ENCODE results near the gene OR5I1. TPM values are rescaled to one million over a fixed set of nuclear protein-coding genes. Genes with fewer than 3 reads are reported as not detected.
"Not testable (repeated sequence)": the region's sequence is repeated elsewhere in the genome, so short reads cannot be mapped to it uniquely, and the experiment has no call there.

Gene OR5I1
- total and polyA plus RNA-seq, 4 donors: not detected

GRCh38 chr11:55902308-55902707, 33.9 kb downstream of the OR5I1 start:
- DNase-seq (ENCODE audit: low read depth in 4 of 6, low spot score in 6 of 6): no peak
- Histone ChIP-seq H3K27me3 (ENCODE audit: control insufficient read depth, insufficient read depth, low read length) (no peaks in the 10 kb centered on the region), H3K4me3 (ENCODE audit: low read depth, low read length) (no peak overlapping the region), H3K27ac (ENCODE audit: low read depth, low read length) (no peak overlapping the region), H3K36me3 (ENCODE audit: control insufficient read depth, insufficient read depth, low read length) (no peaks in the 10 kb centered on the region), H3K4me1 (ENCODE audit: control insufficient read depth, insufficient read depth, low read length) (no peaks in the 10 kb centered on the region), H3K9me3 (ENCODE audit: control insufficient read depth, insufficient read depth, low read length) (no peaks in the 10 kb centered on the region)
- WGBS (ENCODE audit: insufficient coverage): no CpG with 5 or more reads among the region's 2 CpGs

- no peaks in the 10 kb centered on the region for H3K27me3 ChIP-seq (ENCODE audit: control insufficient read depth, insufficient read depth, low read length)
- peaks cover 2% of the 10 kb centered on the region for H3K9me3 ChIP-seq (ENCODE audit: control insufficient read depth, insufficient read depth, low read length)
- WGBS (ENCODE audit: insufficient coverage): 76% methylated on average over 5 of the region's 8 CpGs
- H3K4me3 ChIP-seq (ENCODE audit: low read depth, low read length): no peak overlapping the region
- no peak overlapping the region for H3K27ac ChIP-seq (ENCODE audit: low read depth, low read length)
- no peak for DNase-seq (ENCODE audit: low read depth in 4 of 6, low spot score in 6 of 6)
- H3K4me1 ChIP-seq (ENCODE audit: control insufficient read depth, insufficient read depth, low read length): no peaks in the 10 kb centered on the region
- no peaks in the 10 kb centered on the region for H3K36me3 ChIP-seq (ENCODE audit: control insufficient read depth, insufficient read depth, low read length)
Measured at GRCh38 chr11:55895216-55895615, 41.0 kb downstream of the OR5I1 start.

GRCh38 chr11:55885481-55885880, 50.7 kb downstream of the OR5I1 start:
- H3K36me3 ChIP-seq (ENCODE audit: control insufficient read depth, insufficient read depth, low read length); H3K9me3 ChIP-seq (ENCODE audit: control insufficient read depth, insufficient read depth, low read length); DNase-seq (ENCODE audit: low read depth in 4 of 6, low spot score in 6 of 6); H3K4me1 ChIP-seq (ENCODE audit: control insufficient read depth, insufficient read depth, low read length); H3K4me3 ChIP-seq (ENCODE audit: low read depth, low read length); H3K27ac ChIP-seq (ENCODE audit: low read depth, low read length); H3K27me3 ChIP-seq (ENCODE audit: control insufficient read depth, insufficient read depth, low read length): not testable (repeated sequence)
- 85% methylated on average over 9 of the region's 9 CpGs for WGBS (ENCODE audit: insufficient coverage)

Other genes starting within 250 kb of the OR5I1 start
- gene OR5D13, start 163.0 kb downstream of the OR5I1 start, total RNA-seq: not detected
- not detected for gene OR5D13, start 163.0 kb downstream of the OR5I1 start, polyA plus RNA-seq (ENCODE audit: insufficient read length in 2 of 2)
- gene OR5D14, start 140.8 kb downstream of the OR5I1 start, total RNA-seq: not detected
- not detected for gene OR5D14, start 140.8 kb downstream of the OR5I1 start, polyA plus RNA-seq (ENCODE audit: insufficient read length in 2 of 2)
- not detected for gene OR5L1, start 125.0 kb downstream of the OR5I1 start, total RNA-seq
- gene OR5L1, start 125.0 kb downstream of the OR5I1 start, polyA plus RNA-seq (ENCODE audit: insufficient read length in 2 of 2): not detected
- not detected for gene OR5D18, start 116.8 kb downstream of the OR5I1 start, total RNA-seq
- gene OR5D18, start 116.8 kb downstream of the OR5I1 start, polyA plus RNA-seq (ENCODE audit: insufficient read length in 2 of 2): not detected
- not detected for gene OR5L2, start 109.2 kb downstream of the OR5I1 start, total RNA-seq
- not detected for gene OR5L2, start 109.2 kb downstream of the OR5I1 start, polyA plus RNA-seq (ENCODE audit: insufficient read length in 2 of 2)
- not detected for gene OR5D16, start 97.6 kb downstream of the OR5I1 start, total RNA-seq
- not detected for gene OR5D16, start 97.6 kb downstream of the OR5I1 start, polyA plus RNA-seq (ENCODE audit: insufficient read length in 2 of 2)
- not detected for gene TRIM51, start 53.1 kb downstream of the OR5I1 start, total RNA-seq
- not detected for gene TRIM51, start 53.1 kb downstream of the OR5I1 start, polyA plus RNA-seq (ENCODE audit: insufficient read length in 2 of 2)
- not detected for gene OR5W2, start 21.8 kb downstream of the OR5I1 start, total RNA-seq
- not detected for gene OR5W2, start 21.8 kb downstream of the OR5I1 start, polyA plus RNA-seq (ENCODE audit: insufficient read length in 2 of 2)
- gene OR10AG1, start 33.5 kb upstream of the OR5I1 start, total RNA-seq: not detected
- not detected for gene OR10AG1, start 33.5 kb upstream of the OR5I1 start, polyA plus RNA-seq (ENCODE audit: insufficient read length in 2 of 2)
- not detected for gene OR5F1, start 58.2 kb upstream of the OR5I1 start, total RNA-seq
- not detected for gene OR5F1, start 58.2 kb upstream of the OR5I1 start, polyA plus RNA-seq (ENCODE audit: insufficient read length in 2 of 2)
- not detected for gene OR5AS1, start 91.3 kb upstream of the OR5I1 start, total RNA-seq
- under 1 TPM; 0.05 TPM for gene OR5AS1, start 91.3 kb upstream of the OR5I1 start, polyA plus RNA-seq (ENCODE audit: insufficient read length in 2 of 2)
- not detected for gene OR8I2, start 156.9 kb upstream of the OR5I1 start, total RNA-seq
- not detected for gene OR8I2, start 156.9 kb upstream of the OR5I1 start, polyA plus RNA-seq (ENCODE audit: insufficient read length in 2 of 2)
- not detected for gene OR8H2, start 167.3 kb upstream of the OR5I1 start, total RNA-seq
- gene OR8H2, start 167.3 kb upstream of the OR5I1 start, polyA plus RNA-seq (ENCODE audit: insufficient read length in 2 of 2): not detected
- not detected for gene OR8H3, start 186.0 kb upstream of the OR5I1 start, total RNA-seq
- not detected for gene OR8H3, start 186.0 kb upstream of the OR5I1 start, polyA plus RNA-seq (ENCODE audit: insufficient read length in 2 of 2)
- gene OR8J3, start 203.8 kb upstream of the OR5I1 start, total RNA-seq: not detected
- gene OR8J3, start 203.8 kb upstream of the OR5I1 start, polyA plus RNA-seq (ENCODE audit: insufficient read length in 2 of 2): not detected
- not detected for gene OR8K5, start 223.9 kb upstream of the OR5I1 start, total RNA-seq
- gene OR8K5, start 223.9 kb upstream of the OR5I1 start, polyA plus RNA-seq (ENCODE audit: insufficient read length in 2 of 2): not detected
- not detected for gene OR5J2, start 240.2 kb upstream of the OR5I1 start, total RNA-seq
- gene OR5J2, start 240.2 kb upstream of the OR5I1 start, polyA plus RNA-seq (ENCODE audit: insufficient read length in 2 of 2): not detected

Measured in spinal cord (tissue), 10 donors.